Measurements from ENCODE around the gene CPS1. TPM values are rescaled to one million over a fixed set of nuclear protein-coding genes. Genes with fewer than 3 reads are reported as not detected.

CPS1 gene
- total RNA-seq, 1 experiment from 2014 or later, result 0.62 TPM

GRCh38 chr2:210657874-210658273 lies 101.5 kb downstream of the CPS1 start:
- intact Hi-C loops (cut with micrococcal nuclease; ENCODE audit: unreplicated experiment), result no loop called here
- no peaks in the 10 kb centered on the region for H3K4me1 ChIP-seq (ENCODE audit: insufficient read depth, low read length, poor library complexity, severe bottlenecking)
- no TSS peak for BruUV-seq (replicated peaks)

GRCh38 chr2:210660751-210661150 lies 104.4 kb downstream of the CPS1 start:
- no TSS peak for BruUV-seq (replicated peaks)
- no peak overlapping the region for H3K27ac ChIP-seq (ENCODE audit: low read depth, low read length, poor library complexity, severe bottlenecking)

More at GRCh38 chr2:210657874-210658273, 101.5 kb downstream of the CPS1 start:
- DNase-seq (ENCODE audit: low spot score), result no peak
- Histone ChIP-seq H3K27me3 (replicated peaks; ENCODE audit: insufficient read depth, low read depth, low read length, poor library complexity) (no peaks in the 10 kb centered on the region), H3K36me3 (ENCODE audit: insufficient read depth, low read length, poor library complexity, severe bottlenecking) (no peaks in the 10 kb centered on the region), H3K4me3 (ENCODE audit: low read depth, low read length, poor library complexity, severe bottlenecking) (no peak overlapping the region), H3K9me3 (ENCODE audit: low read depth, low read length, poor library complexity, severe bottlenecking) (peaks cover 4% of the 10 kb centered on the region), H3K27ac (ENCODE audit: low read depth, low read length, poor library complexity, severe bottlenecking) (no peak overlapping the region)
- TF ChIP-seq EZH2 (IDR thresholded peaks at IDR 0.05; ENCODE audit: borderline replicate concordance, low read depth, low read length, poor library complexity, severe bottlenecking) (no peak), CTCF (conservative IDR thresholded peaks at IDR 0.05; ENCODE audit: low read depth, low read length) (no peak)
- POLR2A ChIA-PET (ENCODE audit: low non-redundant PET), result no interaction called here
- CTCF ChIA-PET, result no interaction called here

GRCh38 chr2:210662560-210662959 lies 106.2 kb downstream of the CPS1 start:
- BruUV-seq (replicated peaks), result no TSS peak
- ChIA-PET CTCF (interaction anchor here (1.5 kb wide), 1 partner anchor 373 kb away, joined by 3 read pairs; no protein-coding TSS in a partner anchor), POLR2A (ENCODE audit: low non-redundant PET) (no interaction called here)

More at GRCh38 chr2:210660751-210661150, 104.4 kb downstream of the CPS1 start:
- Histone ChIP-seq H3K4me1 (ENCODE audit: insufficient read depth, low read length, poor library complexity, severe bottlenecking) (no peaks in the 10 kb centered on the region), H3K4me3 (ENCODE audit: low read depth, low read length, poor library complexity, severe bottlenecking) (no peak overlapping the region), H3K36me3 (ENCODE audit: insufficient read depth, low read length, poor library complexity, severe bottlenecking) (no peaks in the 10 kb centered on the region), H3K27me3 (replicated peaks; ENCODE audit: insufficient read depth, low read depth, low read length, poor library complexity) (no peaks in the 10 kb centered on the region), H3K9me3 (ENCODE audit: low read depth, low read length, poor library complexity, severe bottlenecking) (peaks cover 4% of the 10 kb centered on the region)
- intact Hi-C loops (cut with micrococcal nuclease; ENCODE audit: unreplicated experiment), result loop anchor here (5.0 kb wide), 1 partner anchor 372 kb away; no protein-coding TSS in a partner anchor
- ChIA-PET POLR2A (ENCODE audit: low non-redundant PET) (no interaction called here), CTCF (no interaction called here)
- no peak for DNase-seq (ENCODE audit: low spot score)
- TF ChIP-seq CTCF (conservative IDR thresholded peaks at IDR 0.05; ENCODE audit: low read depth, low read length) (no peak), EZH2 (IDR thresholded peaks at IDR 0.05; ENCODE audit: borderline replicate concordance, low read depth, low read length, poor library complexity, severe bottlenecking) (no peak)

GRCh38 chr2:210663631-210664089 lies 107.3 kb downstream of the CPS1 start:
- DNase-seq (ENCODE audit: low spot score), result peak; percentile 54
- intact Hi-C loops (cut with micrococcal nuclease; ENCODE audit: unreplicated experiment), result loop anchor here (2.0 to 5.0 kb wide), 2 partner anchors 369 to 493 kb away; no protein-coding TSS in a partner anchor
- CTCF ChIA-PET, result interaction anchor here (1.5 kb wide), 1 partner anchor 372 kb away, joined by 3 read pairs; no protein-coding TSS in a partner anchor

More at GRCh38 chr2:210662560-210662959, 106.2 kb downstream of the CPS1 start:
- no peaks in the 10 kb centered on the region for H3K36me3 ChIP-seq (ENCODE audit: insufficient read depth, low read length, poor library complexity, severe bottlenecking)
- no peaks in the 10 kb centered on the region for H3K27me3 ChIP-seq (replicated peaks; ENCODE audit: insufficient read depth, low read depth, low read length, poor library complexity)
- no peak for TF ChIP-seq EZH2 (IDR thresholded peaks at IDR 0.05; ENCODE audit: borderline replicate concordance, low read depth, low read length, poor library complexity, severe bottlenecking)
- H3K9me3 ChIP-seq (ENCODE audit: low read depth, low read length, poor library complexity, severe bottlenecking), result peaks cover 4% of the 10 kb centered on the region
- H3K4me1 ChIP-seq (ENCODE audit: insufficient read depth, low read length, poor library complexity, severe bottlenecking), result no peaks in the 10 kb centered on the region
- intact Hi-C loops (cut with micrococcal nuclease; ENCODE audit: unreplicated experiment), result loop anchor here (2.0 to 5.0 kb wide), 2 partner anchors 370 to 494 kb away; no protein-coding TSS in a partner anchor
- no peak overlapping the region for H3K27ac ChIP-seq (ENCODE audit: low read depth, low read length, poor library complexity, severe bottlenecking)
- H3K4me3 ChIP-seq (ENCODE audit: low read depth, low read length, poor library complexity, severe bottlenecking), result no peak overlapping the region
- no peak for DNase-seq (ENCODE audit: low spot score)

More at GRCh38 chr2:210663631-210664089, 107.3 kb downstream of the CPS1 start:
- Histone ChIP-seq H3K9me3 (ENCODE audit: low read depth, low read length, poor library complexity, severe bottlenecking) (peaks cover 4% of the 10 kb centered on the region), H3K27ac (ENCODE audit: low read depth, low read length, poor library complexity, severe bottlenecking) (no peak overlapping the region), H3K4me3 (ENCODE audit: low read depth, low read length, poor library complexity, severe bottlenecking) (no peak overlapping the region), H3K36me3 (ENCODE audit: insufficient read depth, low read length, poor library complexity, severe bottlenecking) (no peaks in the 10 kb centered on the region), H3K4me1 (ENCODE audit: insufficient read depth, low read length, poor library complexity, severe bottlenecking) (no peaks in the 10 kb centered on the region), H3K27me3 (replicated peaks; ENCODE audit: insufficient read depth, low read depth, low read length, poor library complexity) (no peaks in the 10 kb centered on the region)
- peak; percentile 56 for TF ChIP-seq CTCF (conservative IDR thresholded peaks at IDR 0.05; ENCODE audit: low read depth, low read length)
- TF ChIP-seq EZH2 (IDR thresholded peaks at IDR 0.05; ENCODE audit: borderline replicate concordance, low read depth, low read length, poor library complexity, severe bottlenecking), result no peak
- POLR2A ChIA-PET (ENCODE audit: low non-redundant PET), result no interaction called here
- BruUV-seq (replicated peaks), result no TSS peak

Data from A673 (cell line).